IMR-90 (cell line): ENCODE data around the gene DUSP3. TPM values are rescaled to one million over a fixed set of nuclear protein-coding genes. Genes with fewer than 3 reads are reported as not detected.

Source experiments
- ATAC-seq: fragments of 200-7000 bp; cut with Tn5 transposase; 2 replicates; pipeline ENCODE4 v1.9.1; 2020; ENCODE audit warnings: low read depth, mild to moderate bottlenecking, moderate library complexity
- BruUV-seq: library from RNA; stranded (reverse); fragments of 400-500 nt; replicated peaks from 2 replicates; lab custom pipeline; 2021; lab: Mats Ljungman, UMichigan
- CTCF ChIA-PET: fragments of 300-600 bp; formaldehyde crosslinking; extraction: SDS; loops from one replicate; lab custom pipeline; 2021; ENCODE audit warnings: antibody characterized with exemption; lab: Yijun Ruan, JAX
- POLR2A ChIA-PET: fragments of 300-600 bp; sonication (Branson Sonifier 250); formaldehyde crosslinking; loops from one replicate; lab custom pipeline; 2022; ENCODE audit warnings: antibody characterized with exemption; ENCODE audit not compliant: unreplicated experiment; lab: Charles Lee
- DNase-seq: peaks from one replicate; pipeline ENCODE4 v3.0.0; 2013
- H2AFZ ChIP-seq: replicated peaks from 2 replicates; pipeline ENCODE3; 2013; ENCODE audit warnings: low read length, mild to moderate bottlenecking; ENCODE audit not compliant: poor library complexity
- H2AK5ac ChIP-seq: 2 replicates; pipeline ENCODE4 v1.6.1; 2013; ENCODE audit warnings: low read depth, low read length, inconsistent platforms
- H2AK9ac ChIP-seq: replicated peaks from 2 replicates; pipeline ENCODE3; 2013; ENCODE audit warnings: mild to moderate bottlenecking, low read depth, low read length, moderate library complexity; ENCODE audit not compliant: poor library complexity
- H2BK120ac ChIP-seq: 2 replicates; pipeline ENCODE4 v1.6.1; 2013; ENCODE audit warnings: low read depth, low read length, inconsistent platforms
- H2BK15ac ChIP-seq: 3 replicates; pipeline ENCODE4 v1.6.1; 2013; ENCODE audit warnings: low read depth, low read length, inconsistent platforms
- H2BK20ac ChIP-seq: 2 replicates; pipeline ENCODE4 v1.6.1; 2013; ENCODE audit warnings: low read depth, mild to moderate bottlenecking, inconsistent platforms, low read length, moderate library complexity
- H2BK5ac ChIP-seq: 2 replicates; pipeline ENCODE4 v1.6.1; 2013; ENCODE audit warnings: mild to moderate bottlenecking, low read depth, low read length, inconsistent platforms; ENCODE audit not compliant: poor library complexity, severe bottlenecking
- H3K14ac ChIP-seq: replicated peaks from 2 replicates; pipeline ENCODE4 v1.6.1; 2013; ENCODE audit warnings: low read depth, low read length, inconsistent platforms
- H3K18ac ChIP-seq: 2 replicates; pipeline ENCODE4 v1.6.1; 2013; ENCODE audit warnings: low read depth, low read length, control low read depth
- H3K23ac ChIP-seq: 2 replicates; pipeline ENCODE4 v1.6.1; 2013; ENCODE audit warnings: low read depth, low read length, inconsistent platforms
- H3K27ac ChIP-seq: 2 replicates; pipeline ENCODE4 v1.5.1; 2013; ENCODE audit warnings: mild to moderate bottlenecking, control low read depth, low read length; ENCODE audit not compliant: insufficient read depth
- H3K27me3 ChIP-seq: 2 replicates; pipeline ENCODE4 v1.6.1; 2013; ENCODE audit warnings: low read length; ENCODE audit not compliant: control insufficient read depth, insufficient read depth
- H3K36me3 ChIP-seq: 2 replicates; pipeline ENCODE4 v1.6.1; 2013; ENCODE audit warnings: low read length, mixed read lengths; ENCODE audit not compliant: control insufficient read depth, insufficient read depth
- H3K4ac ChIP-seq: 2 replicates; pipeline ENCODE4 v1.6.1; 2013; ENCODE audit warnings: low read depth, low read length, inconsistent platforms
- H3K4me1 ChIP-seq: 2 replicates; pipeline ENCODE4 v1.6.1; 2013; ENCODE audit warnings: low read length, mixed read lengths; ENCODE audit not compliant: control insufficient read depth, insufficient read depth
- H3K4me2 ChIP-seq: 2 replicates; pipeline ENCODE4 v1.6.1; 2013; ENCODE audit warnings: low read depth, mild to moderate bottlenecking, control low read depth, low read length, moderate library complexity
- H3K4me3 ChIP-seq: 2 replicates; pipeline ENCODE4 v1.5.1; 2013; ENCODE audit warnings: low read depth, mild to moderate bottlenecking, control low read depth, low read length, moderate library complexity; ENCODE audit not compliant: insufficient read depth
- H3K56ac ChIP-seq: 2 replicates; pipeline ENCODE4 v1.6.1; 2013; ENCODE audit warnings: low read length, inconsistent platforms; ENCODE audit not compliant: insufficient read depth; ENCODE audit errors: extremely low read depth
- H3K79me1 ChIP-seq, 2 experiments: 2 replicates each; pipeline ENCODE4 v1.6.1; 2013; ENCODE audit warnings: low read length in 2 of 2, inconsistent platforms in 1 of 2, low read depth in 1 of 2
- H3K9ac ChIP-seq: 2 replicates; pipeline ENCODE4 v1.6.1; 2013; ENCODE audit warnings: low read depth, low read length, control low read depth
- H3K9me1 ChIP-seq: 2 replicates; pipeline ENCODE4 v1.6.1; 2013; ENCODE audit warnings: low read length, inconsistent platforms; ENCODE audit not compliant: insufficient read depth
- H3K9me3 ChIP-seq: 2 replicates; pipeline ENCODE4 v1.6.1; 2013; ENCODE audit warnings: low read length; ENCODE audit not compliant: control insufficient read depth, insufficient read depth
- H4K20me1 ChIP-seq: 2 replicates; pipeline ENCODE4 v1.6.1; 2013; ENCODE audit warnings: low read length, inconsistent platforms; ENCODE audit not compliant: insufficient read depth
- H4K5ac ChIP-seq: 2 replicates; pipeline ENCODE4 v1.6.1; 2013; ENCODE audit warnings: mild to moderate bottlenecking, low read depth, low read length, control low read depth
- H4K8ac ChIP-seq, 2 experiments: 2 replicates each; pipeline ENCODE4 v1.6.1; 2013; ENCODE audit warnings: low read depth in 2 of 2, low read length in 2 of 2, control low read depth in 1 of 2, inconsistent platforms in 1 of 2
- H4K91ac ChIP-seq: 2 replicates; pipeline ENCODE4 v1.6.1; 2013; ENCODE audit warnings: low read depth, low read length, inconsistent platforms; ENCODE audit not compliant: insufficient read depth
- BHLHE40 ChIP-seq: fragments of 150-350 bp; IDR thresholded peaks from 2 replicates; pipeline ENCODE4 v1.6.1; 2016; ENCODE audit warnings: mild to moderate bottlenecking, low read depth, low read length
- CEBPB ChIP-seq: IDR thresholded peaks from 2 replicates; pipeline ENCODE4 v1.6.1; 2012; ENCODE audit warnings: low read depth, low read length, improper control_type of control experiment
- CHD1 ChIP-seq: IDR thresholded peaks from 2 replicates; pipeline ENCODE4 v1.6.1; 2012; ENCODE audit warnings: low read depth, low read length, improper control_type of control experiment
- ELK1 ChIP-seq: fragments of 150-350 bp; IDR thresholded peaks from 2 replicates; pipeline ENCODE4 v1.6.1; 2016; ENCODE audit warnings: low read depth, mild to moderate bottlenecking, low read length, moderate library complexity, borderline replicate concordance
- FOS ChIP-seq: fragments of 150-350 bp; IDR thresholded peaks from 2 replicates; pipeline ENCODE4 v1.6.1; 2016; ENCODE audit warnings: low read depth, low read length
- MAFK ChIP-seq: IDR thresholded peaks from 2 replicates; pipeline ENCODE4 v1.6.1; 2012; ENCODE audit warnings: low read depth, low read length, improper control_type of control experiment
- MAZ ChIP-seq: IDR thresholded peaks from 2 replicates; pipeline ENCODE4 v1.6.1; 2012; ENCODE audit warnings: low read depth, mild to moderate bottlenecking, low read length, improper control_type of control experiment, moderate library complexity, borderline replicate concordance
- MXI1 ChIP-seq: IDR thresholded peaks from 2 replicates; pipeline ENCODE4 v1.6.1; 2012; ENCODE audit warnings: low read depth, mild to moderate bottlenecking, low read length, moderate library complexity, borderline replicate concordance
- NFE2L2 ChIP-seq: fragments of 150-350 bp; IDR thresholded peaks from 2 replicates; pipeline ENCODE4 v1.6.1; 2016; ENCODE audit warnings: low read depth, mild to moderate bottlenecking, low read length
- POLR2A ChIP-seq: IDR thresholded peaks from 2 replicates; pipeline ENCODE4 v1.6.1; 2012; ENCODE audit warnings: mild to moderate bottlenecking, low read depth, low read length
- RAD21 ChIP-seq: IDR thresholded peaks from 2 replicates; pipeline ENCODE4 v1.6.1; 2012; ENCODE audit warnings: low read length, improper control_type of control experiment
- RFX5 ChIP-seq: IDR thresholded peaks from 2 replicates; pipeline ENCODE4 v1.8.0; 2012; ENCODE audit warnings: low read depth, mild to moderate bottlenecking, low read length, moderate library complexity
- SMC3 ChIP-seq: fragments of 150-350 bp; IDR thresholded peaks from 2 replicates; pipeline ENCODE4 v1.6.1; 2016; ENCODE audit warnings: low read depth, mild to moderate bottlenecking, antibody characterized with exemption, low read length, moderate library complexity
- WGBS, 2 experiments: methylation state at CpG; one replicate each; pipeline versions ENCODE4 v1.1.5 to v1.1.7; 2013; ENCODE audit warnings: missing lambda C conversion rate in 2 of 2; ENCODE audit not compliant: insufficient read length in 1 of 2; ENCODE audit errors: extremely low coverage in 2 of 2; 5-methylcytosine and 5-hydroxymethylcytosine counted together
- dilution Hi-C: fragments of 300-500 bp; cut with HindIII; formaldehyde crosslinking; loops from one replicate; pipeline ENCODE4 v1.14.3; 2018; ENCODE audit warnings: low sequenced_read_pairs; ENCODE audit not compliant: unreplicated experiment
- in situ Hi-C: fragments of 300-500 bp; cut with MboI; formaldehyde crosslinking; loops from 3 replicates; pipeline ENCODE4 v1.14.3; 2019; ENCODE audit warnings: low sequenced_read_pairs, inconsistent platforms, mixed read lengths
- intact Hi-C: fragments of 100-400 bp; cut with micrococcal nuclease; formaldehyde crosslinking; loops from 2 replicates; pipeline ENCODE4 v1.10.0; 2022
- polyA plus RNA-seq, 3 experiments: library from polyadenylated mRNA; depleted of rRNA; stranded (reverse); fragments of >200 nt; gene quantifications; 2 replicates each; pipeline ENCODE4 v1.2.3, GENCODE V29; 2012; ENCODE audit warnings: low replicate concordance in 1 of 3
- total RNA-seq: library from RNA; depleted of rRNA; stranded (reverse); fragments of >200 nt; gene quantifications from 2 replicates; pipeline ENCODE4 v1.2.3, GENCODE V29; 2012

DUSP3 gene
- total and polyA plus RNA-seq, 2 of the 4 experiments (the other 2 are of a cell fraction): 33.3 to 40.9 TPM

- Histone ChIP-seq H2AK5ac (peak overlapping the region; percentile 47; the same call in 1 of the 2 replicates), H3K9me3 (no peaks in the 10 kb centered on the region), H3K36me3 (no peaks in the 10 kb centered on the region), H4K8ac (0 out of 4 replicates have a peak overlapping the region, but pooled peaks of 1 of the 2 experiments have one; percentile 0), H3K27me3 (no peaks in the 10 kb centered on the region), H3K18ac (no peak overlapping the region; the same call in 1 of the 2 replicates), H3K23ac (no peak overlapping the region), H3K9ac (no peak overlapping the region), H2AFZ (no peak overlapping the region), H2BK120ac (peak overlapping the region; percentile 58), H3K4ac (peak overlapping the region; percentile 26; the same call in 1 of the 2 replicates), H4K5ac (no peak overlapping the region), H3K14ac (no peak overlapping the region), H4K91ac (peak overlapping the region; percentile 36; the same call in 1 of the 2 replicates), H3K4me1 (peaks cover 12% of the 10 kb centered on the region), H3K4me2 (no peak overlapping the region), H3K56ac (no peak overlapping the region), H3K79me1 (no peaks in the 10 kb centered on the region), H2BK5ac (no peak overlapping the region), H3K27ac (no peak overlapping the region), H3K4me3 (no peak overlapping the region), H4K20me1 (no peaks in the 10 kb centered on the region), H2BK20ac (peak overlapping the region; percentile 55; the same call in 1 of the 2 replicates), H2BK15ac (0 out of 3 replicates have a peak overlapping the region, but pooled peaks have one; percentile 32), H3K9me1 (peaks cover 13% of the 10 kb centered on the region; the same call in 1 of the 2 replicates), H2AK9ac (no peak overlapping the region)
- no peak for TF ChIP-seq RFX5
- TF ChIP-seq MXI1: no peak
- no peak for TF ChIP-seq POLR2A
- TF ChIP-seq BHLHE40: no peak
- TF ChIP-seq NFE2L2: no peak
- TF ChIP-seq SMC3: no peak
- no peak for TF ChIP-seq CEBPB
- no peak for TF ChIP-seq RAD21
- no peak for TF ChIP-seq ELK1
- no peak for TF ChIP-seq MAFK
- TF ChIP-seq FOS: no peak
- TF ChIP-seq MAZ: no peak
- no peak for TF ChIP-seq CHD1
- in situ Hi-C loops: no loop called here
- no TSS peak for BruUV-seq
- no peak for DNase-seq
- dilution Hi-C loops: no loop called here
- ChIA-PET CTCF (interaction anchor here (0.5 kb wide), 1 partner anchor 22 kb away, joined by 3 read pairs; no protein-coding TSS in a partner anchor), POLR2A (no interaction called here)
- 87% methylated on average over 5 of the region's 8 CpGs; no CpG with 5 or more reads in 1 of the 2 experiments for WGBS, 2 experiments
- intact Hi-C loops: no loop called here
- no peak for ATAC-seq
Measured at GRCh38 chr17:43722870-43723665, 55.7 kb downstream of the DUSP3 start.
